Suprapubic skin (tissue), 4 donors: ENCODE data around the gene CBX3.

Source experiments
- EP300 ChIP-seq: sonication (generic); formaldehyde crosslinking; IDR thresholded peaks from one replicate; pipeline ENCODE4 v1.6.1; 2017; ENCODE audit warnings: antibody characterized with exemption
- POLR2A ChIP-seq, 2 donors: fragments of 450-650 bp; IDR thresholded peaks; one replicate each; pipeline ENCODE4 v1.6.1; 2017; ENCODE audit warnings: antibody characterized with exemption in 2 of 2, mild to moderate bottlenecking in 2 of 2, moderate library complexity in 2 of 2
- POLR2AphosphoS5 ChIP-seq, 3 donors: sonication (generic); formaldehyde crosslinking; IDR thresholded peaks; one replicate each; pipeline ENCODE4 v1.6.1; 2017; ENCODE audit warnings: antibody characterized with exemption in 3 of 3
- TF ChIP-seq, protein P1 (sequence below), 2 donors: fragments of 200-600 bp in 1 of 2; fragments of 450-650 bp in 1 of 2; sonication (generic) in 1 of 2; IDR thresholded peaks; one replicate each; pipeline ENCODE4 v1.5.1; 2016 to 2019; ENCODE audit warnings: antibody characterized with exemption in 2 of 2, mild to moderate bottlenecking in 1 of 2, moderate library complexity in 1 of 2

DNA sequence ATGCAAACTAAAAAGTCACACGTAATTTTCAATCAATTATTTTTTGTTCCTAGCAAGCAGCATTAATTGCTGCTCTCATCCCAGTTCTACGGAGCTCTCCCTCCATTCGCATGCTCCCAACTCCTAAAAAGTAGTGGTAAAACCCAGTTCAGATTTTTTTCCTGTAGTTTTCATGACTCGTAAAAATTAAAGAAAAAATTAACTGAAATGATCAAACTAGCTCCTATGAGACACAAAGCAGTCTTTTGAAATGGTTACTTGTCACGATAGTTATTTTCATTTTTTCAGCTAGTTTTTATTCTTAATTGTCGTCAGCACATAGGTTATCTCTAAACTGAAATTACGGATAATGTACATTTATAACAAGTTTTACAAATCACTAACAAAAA is 2.8 kb upstream of the CBX3 start:
- TF ChIP-seq, protein P1, sequence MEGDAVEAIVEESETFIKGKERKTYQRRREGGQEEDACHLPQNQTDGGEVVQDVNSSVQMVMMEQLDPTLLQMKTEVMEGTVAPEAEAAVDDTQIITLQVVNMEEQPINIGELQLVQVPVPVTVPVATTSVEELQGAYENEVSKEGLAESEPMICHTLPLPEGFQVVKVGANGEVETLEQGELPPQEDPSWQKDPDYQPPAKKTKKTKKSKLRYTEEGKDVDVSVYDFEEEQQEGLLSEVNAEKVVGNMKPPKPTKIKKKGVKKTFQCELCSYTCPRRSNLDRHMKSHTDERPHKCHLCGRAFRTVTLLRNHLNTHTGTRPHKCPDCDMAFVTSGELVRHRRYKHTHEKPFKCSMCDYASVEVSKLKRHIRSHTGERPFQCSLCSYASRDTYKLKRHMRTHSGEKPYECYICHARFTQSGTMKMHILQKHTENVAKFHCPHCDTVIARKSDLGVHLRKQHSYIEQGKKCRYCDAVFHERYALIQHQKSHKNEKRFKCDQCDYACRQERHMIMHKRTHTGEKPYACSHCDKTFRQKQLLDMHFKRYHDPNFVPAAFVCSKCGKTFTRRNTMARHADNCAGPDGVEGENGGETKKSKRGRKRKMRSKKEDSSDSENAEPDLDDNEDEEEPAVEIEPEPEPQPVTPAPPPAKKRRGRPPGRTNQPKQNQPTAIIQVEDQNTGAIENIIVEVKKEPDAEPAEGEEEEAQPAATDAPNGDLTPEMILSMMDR (IDR thresholded peaks at IDR 0.05) = no peak
- no peak for TF ChIP-seq POLR2AphosphoS5 (IDR thresholded peaks at IDR 0.05)
- TF ChIP-seq EP300 = no peak
- TF ChIP-seq POLR2A (IDR thresholded peaks at IDR 0.05) = no peak
